GM12878 (cell line): ENCODE results near the gene RPL21. TPM values are rescaled to one million over a fixed set of nuclear protein-coding genes. Genes with fewer than 3 reads are reported as not detected.

Experiments
- BHLHE40 ChIP-seq, 2 experiments: fragments of 450-650 bp in 1 of 2; IDR thresholded peaks; 2 replicates each; pipeline ENCODE4 v1.6.1; 2011 to 2017; ENCODE audit warnings: low read depth in 2 of 2, borderline replicate concordance in 1 of 2, improper control_type of control experiment in 1 of 2, low read length in 1 of 2, mild to moderate bottlenecking in 1 of 2
- BRCA1 ChIP-seq: IDR thresholded peaks from 2 replicates; pipeline ENCODE4 v1.6.1; 2011; ENCODE audit warnings: low read depth, low read length, improper control_type of control experiment
- HDGF ChIP-seq: fragments of 450-650 bp; IDR thresholded peaks from 2 replicates; pipeline ENCODE4 v1.6.1; 2016; ENCODE audit warnings: antibody characterized with exemption
- MTA2 ChIP-seq: fragments of 450-650 bp; IDR thresholded peaks from 2 replicates; pipeline ENCODE4 v1.6.1; 2016; ENCODE audit warnings: low read depth, mild to moderate bottlenecking, moderate library complexity
- MTA3 ChIP-seq: IDR thresholded peaks from 2 replicates; pipeline ENCODE4 v1.6.1; 2012; ENCODE audit warnings: low read length, inconsistent platforms, borderline replicate concordance
- MYC ChIP-seq: IDR thresholded peaks from 2 replicates; pipeline ENCODE4 v1.6.1; 2011; ENCODE audit warnings: mild to moderate bottlenecking, low read length, moderate library complexity, inconsistent platforms; ENCODE audit not compliant: insufficient read depth, insufficient replicate concordance, insufficient read length, severe bottlenecking
- NRF1 ChIP-seq: conservative IDR thresholded peaks from 2 replicates; pipeline ENCODE4 v1.6.1; 2011; ENCODE audit warnings: mild to moderate bottlenecking, low read depth, low read length, improper control_type of control experiment
- POLR2AphosphoS2 ChIP-seq: IDR thresholded peaks from 2 replicates; pipeline ENCODE4 v1.6.1; 2011; ENCODE audit warnings: low read depth, mild to moderate bottlenecking, low read length, improper control_type of control experiment, moderate library complexity
- RAD51 ChIP-seq: fragments of 450-650 bp; IDR thresholded peaks from 2 replicates; pipeline ENCODE4 v1.6.1; 2016; ENCODE audit warnings: moderate library complexity, mild to moderate bottlenecking, inconsistent platforms
- SIX5 ChIP-seq: IDR thresholded peaks from 2 replicates; pipeline ENCODE4 v1.6.1; 2011; ENCODE audit warnings: mild to moderate bottlenecking, low read depth, low read length, moderate library complexity; ENCODE audit not compliant: severe bottlenecking
- SMAD5 ChIP-seq: IDR thresholded peaks from 2 replicates; pipeline ENCODE4 v1.6.1; 2016; ENCODE audit warnings: antibody characterized with exemption, low read depth
- SMC3 ChIP-seq: IDR thresholded peaks from 2 replicates; pipeline ENCODE4 v1.6.1; 2011; ENCODE audit warnings: low read length, improper control_type of control experiment, borderline replicate concordance
- SPI1 ChIP-seq: IDR thresholded peaks from 2 replicates; pipeline ENCODE4 v1.6.1; 2011; ENCODE audit warnings: low read depth, mild to moderate bottlenecking, low read length, moderate library complexity, borderline replicate concordance; ENCODE audit not compliant: insufficient read depth
- YY1 ChIP-seq: IDR thresholded peaks from 2 replicates; pipeline ENCODE4 v1.6.1; 2011; ENCODE audit warnings: low read depth, mild to moderate bottlenecking, low read length
- polyA plus RNA-seq, 11 experiments: library from polyadenylated mRNA; depleted of rRNA in 4 of 11; unstranded in 6 of 11; stranded (reverse) in 5 of 11; fragments of >200 nt; fragmentation: Nextera tagmentation in 4 of 11; fragmentation: Illumina TruSeq in 1 of 11; extraction: Ambion mirVana in 4 of 11; extraction: Trizol in 1 of 11; gene quantifications; 1 replicate in 1 of 11; 2 replicates in 10 of 11; pipeline versions ENCODE4 v1.2.1 to v1.2.3, GENCODE V29; 2011 to 2016; ENCODE audit warnings: inconsistent platforms in 2 of 11, missing spikeins in 2 of 11, low read depth in 1 of 11
- total RNA-seq, 4 experiments: library from RNA; depleted of rRNA in 3 of 4; stranded (reverse); fragments of >200 nt in 3 of 4; fragmentation: Illumina TruSeq in 1 of 4; extraction: Trizol in 1 of 4; gene quantifications; 2 replicates each; pipeline versions ENCODE4 v1.2.1 to v1.2.3, GENCODE V29; 2013 to 2021
- TF ChIP-seq, protein P1 (sequence below): fragments of 450-650 bp; IDR thresholded peaks from 2 replicates; pipeline ENCODE4 v1.6.1; 2017; ENCODE audit warnings: mild to moderate bottlenecking, moderate library complexity
- TF ChIP-seq, protein P2 (sequence below), 3 experiments: IDR thresholded peaks in 2 of 3; conservative IDR thresholded peaks in 1 of 3; 2 replicates each; pipeline ENCODE4 v1.5.1; 2011; ENCODE audit warnings: low read depth in 3 of 3, low read length in 3 of 3, mild to moderate bottlenecking in 3 of 3, control low read depth in 2 of 3, moderate library complexity in 2 of 3, inconsistent platforms in 1 of 3, mixed read lengths in 1 of 3; ENCODE audit not compliant: control insufficient read depth in 2 of 3, insufficient read depth in 1 of 3; ENCODE audit errors: extremely low read depth in 1 of 3
- TF ChIP-seq, protein P3 (sequence below): fragments of 450-650 bp; IDR thresholded peaks from 2 replicates; pipeline ENCODE4 v1.6.1; 2016; ENCODE audit warnings: mild to moderate bottlenecking
- TF ChIP-seq, protein P4 (sequence below): IDR thresholded peaks from 2 replicates; pipeline ENCODE4 v1.6.1; 2011; ENCODE audit warnings: borderline replicate concordance, low read depth, mild to moderate bottlenecking, moderate library complexity, low read length; ENCODE audit not compliant: insufficient read depth, poor library complexity, severe bottlenecking

RPL21 gene
- total and polyA plus RNA-seq, 10 of the 15 experiments (the other 5 are each of a cell fraction or from before 2014, with no cell fraction given) = 817 to 9,760 (median 1,698) TPM

DNA sequence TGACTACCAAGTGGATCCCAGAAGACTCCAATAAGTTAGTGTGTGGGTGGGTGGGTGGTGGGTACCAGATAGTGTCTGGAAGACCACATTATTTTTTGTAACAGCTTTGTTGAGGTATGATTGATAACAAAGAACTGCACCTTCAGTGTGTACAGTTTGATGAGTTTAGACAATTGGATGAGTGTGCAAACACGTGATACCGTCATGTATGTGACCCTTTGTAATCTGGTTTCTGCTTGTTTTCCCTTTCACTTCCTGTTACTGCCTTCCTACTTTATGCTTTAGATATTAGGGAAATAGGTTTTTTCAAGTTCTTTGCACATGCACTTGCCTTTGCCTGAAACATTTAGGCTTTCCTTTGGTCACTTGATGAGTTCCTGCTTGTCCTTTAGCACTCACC, 8.5 kb downstream of the RPL21 start (continued):
- TF ChIP-seq, protein P1, sequence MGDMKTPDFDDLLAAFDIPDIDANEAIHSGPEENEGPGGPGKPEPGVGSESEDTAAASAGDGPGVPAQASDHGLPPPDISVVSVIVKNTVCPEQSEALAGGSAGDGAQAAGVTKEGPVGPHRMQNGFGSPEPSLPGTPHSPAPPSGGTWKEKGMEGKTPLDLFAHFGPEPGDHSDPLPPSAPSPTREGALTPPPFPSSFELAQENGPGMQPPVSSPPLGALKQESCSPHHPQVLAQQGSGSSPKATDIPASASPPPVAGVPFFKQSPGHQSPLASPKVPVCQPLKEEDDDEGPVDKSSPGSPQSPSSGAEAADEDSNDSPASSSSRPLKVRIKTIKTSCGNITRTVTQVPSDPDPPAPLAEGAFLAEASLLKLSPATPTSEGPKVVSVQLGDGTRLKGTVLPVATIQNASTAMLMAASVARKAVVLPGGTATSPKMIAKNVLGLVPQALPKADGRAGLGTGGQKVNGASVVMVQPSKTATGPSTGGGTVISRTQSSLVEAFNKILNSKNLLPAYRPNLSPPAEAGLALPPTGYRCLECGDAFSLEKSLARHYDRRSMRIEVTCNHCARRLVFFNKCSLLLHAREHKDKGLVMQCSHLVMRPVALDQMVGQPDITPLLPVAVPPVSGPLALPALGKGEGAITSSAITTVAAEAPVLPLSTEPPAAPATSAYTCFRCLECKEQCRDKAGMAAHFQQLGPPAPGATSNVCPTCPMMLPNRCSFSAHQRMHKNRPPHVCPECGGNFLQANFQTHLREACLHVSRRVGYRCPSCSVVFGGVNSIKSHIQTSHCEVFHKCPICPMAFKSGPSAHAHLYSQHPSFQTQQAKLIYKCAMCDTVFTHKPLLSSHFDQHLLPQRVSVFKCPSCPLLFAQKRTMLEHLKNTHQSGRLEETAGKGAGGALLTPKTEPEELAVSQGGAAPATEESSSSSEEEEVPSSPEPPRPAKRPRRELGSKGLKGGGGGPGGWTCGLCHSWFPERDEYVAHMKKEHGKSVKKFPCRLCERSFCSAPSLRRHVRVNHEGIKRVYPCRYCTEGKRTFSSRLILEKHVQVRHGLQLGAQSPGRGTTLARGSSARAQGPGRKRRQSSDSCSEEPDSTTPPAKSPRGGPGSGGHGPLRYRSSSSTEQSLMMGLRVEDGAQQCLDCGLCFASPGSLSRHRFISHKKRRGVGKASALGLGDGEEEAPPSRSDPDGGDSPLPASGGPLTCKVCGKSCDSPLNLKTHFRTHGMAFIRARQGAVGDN = no peak
- TF ChIP-seq MTA3 = 0 out of 2 replicates have a peak, but pooled peaks have one; percentile 18
- peak; percentile 66 to 80; a peak in 3 of 4 replicates for TF ChIP-seq BHLHE40 (IDR thresholded peaks at IDR 0.05; ENCODE audit: borderline replicate concordance in 1 of 2, low read depth in 2 of 2, low read length in 1 of 2)
- TF ChIP-seq SMAD5 = peak; percentile 37; the same call in 1 of the 2 replicates
- TF ChIP-seq SPI1 = peak; percentile 78
- TF ChIP-seq NRF1 = no peak
- TF ChIP-seq MTA2 = no peak
- TF ChIP-seq POLR2AphosphoS2 = no peak
- no peak for TF ChIP-seq SMC3
- 0 out of 2 replicates have a peak, but pooled peaks have one; percentile 23 for TF ChIP-seq HDGF
- TF ChIP-seq MYC = no peak
- no peak for TF ChIP-seq YY1
- TF ChIP-seq, protein P2, sequence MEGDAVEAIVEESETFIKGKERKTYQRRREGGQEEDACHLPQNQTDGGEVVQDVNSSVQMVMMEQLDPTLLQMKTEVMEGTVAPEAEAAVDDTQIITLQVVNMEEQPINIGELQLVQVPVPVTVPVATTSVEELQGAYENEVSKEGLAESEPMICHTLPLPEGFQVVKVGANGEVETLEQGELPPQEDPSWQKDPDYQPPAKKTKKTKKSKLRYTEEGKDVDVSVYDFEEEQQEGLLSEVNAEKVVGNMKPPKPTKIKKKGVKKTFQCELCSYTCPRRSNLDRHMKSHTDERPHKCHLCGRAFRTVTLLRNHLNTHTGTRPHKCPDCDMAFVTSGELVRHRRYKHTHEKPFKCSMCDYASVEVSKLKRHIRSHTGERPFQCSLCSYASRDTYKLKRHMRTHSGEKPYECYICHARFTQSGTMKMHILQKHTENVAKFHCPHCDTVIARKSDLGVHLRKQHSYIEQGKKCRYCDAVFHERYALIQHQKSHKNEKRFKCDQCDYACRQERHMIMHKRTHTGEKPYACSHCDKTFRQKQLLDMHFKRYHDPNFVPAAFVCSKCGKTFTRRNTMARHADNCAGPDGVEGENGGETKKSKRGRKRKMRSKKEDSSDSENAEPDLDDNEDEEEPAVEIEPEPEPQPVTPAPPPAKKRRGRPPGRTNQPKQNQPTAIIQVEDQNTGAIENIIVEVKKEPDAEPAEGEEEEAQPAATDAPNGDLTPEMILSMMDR (IDR thresholded peaks at IDR 0.05 in 2 of 3, conservative IDR thresholded peaks at IDR 0.05 in 1 of 3; ENCODE audit: control insufficient read depth in 2 of 3, extremely low read depth in 1 of 3, insufficient read depth in 1 of 3, low read depth in 3 of 3, low read length in 3 of 3) = no peak
- TF ChIP-seq, protein P3, sequence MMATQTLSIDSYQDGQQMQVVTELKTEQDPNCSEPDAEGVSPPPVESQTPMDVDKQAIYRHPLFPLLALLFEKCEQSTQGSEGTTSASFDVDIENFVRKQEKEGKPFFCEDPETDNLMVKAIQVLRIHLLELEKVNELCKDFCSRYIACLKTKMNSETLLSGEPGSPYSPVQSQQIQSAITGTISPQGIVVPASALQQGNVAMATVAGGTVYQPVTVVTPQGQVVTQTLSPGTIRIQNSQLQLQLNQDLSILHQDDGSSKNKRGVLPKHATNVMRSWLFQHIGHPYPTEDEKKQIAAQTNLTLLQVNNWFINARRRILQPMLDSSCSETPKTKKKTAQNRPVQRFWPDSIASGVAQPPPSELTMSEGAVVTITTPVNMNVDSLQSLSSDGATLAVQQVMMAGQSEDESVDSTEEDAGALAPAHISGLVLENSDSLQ = peak; percentile 13; the same call in 1 of the 2 replicates
- no peak for TF ChIP-seq BRCA1
- peak; percentile 78 for TF ChIP-seq RAD51
- TF ChIP-seq, protein P4, sequence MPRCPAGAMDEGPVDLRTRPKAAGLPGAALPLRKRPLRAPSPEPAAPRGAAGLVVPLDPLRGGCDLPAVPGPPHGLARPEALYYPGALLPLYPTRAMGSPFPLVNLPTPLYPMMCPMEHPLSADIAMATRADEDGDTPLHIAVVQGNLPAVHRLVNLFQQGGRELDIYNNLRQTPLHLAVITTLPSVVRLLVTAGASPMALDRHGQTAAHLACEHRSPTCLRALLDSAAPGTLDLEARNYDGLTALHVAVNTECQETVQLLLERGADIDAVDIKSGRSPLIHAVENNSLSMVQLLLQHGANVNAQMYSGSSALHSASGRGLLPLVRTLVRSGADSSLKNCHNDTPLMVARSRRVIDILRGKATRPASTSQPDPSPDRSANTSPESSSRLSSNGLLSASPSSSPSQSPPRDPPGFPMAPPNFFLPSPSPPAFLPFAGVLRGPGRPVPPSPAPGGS = no peak
- TF ChIP-seq SIX5 = no peak
